LNCAP (cell line): ENCODE results near the gene THEMIS2.

Source experiments
- TF ChIP-seq, protein P1 (sequence below): fragments of 450-650 bp; IDR thresholded peaks from 2 replicates; pipeline ENCODE4 v1.5.1; 2017; ENCODE audit warnings: mild to moderate bottlenecking

The THEMIS2 gene

GRCh38 chr1:27835046-27835445 lies 37.3 kb upstream of the THEMIS2 start:
- TF ChIP-seq, protein P1, sequence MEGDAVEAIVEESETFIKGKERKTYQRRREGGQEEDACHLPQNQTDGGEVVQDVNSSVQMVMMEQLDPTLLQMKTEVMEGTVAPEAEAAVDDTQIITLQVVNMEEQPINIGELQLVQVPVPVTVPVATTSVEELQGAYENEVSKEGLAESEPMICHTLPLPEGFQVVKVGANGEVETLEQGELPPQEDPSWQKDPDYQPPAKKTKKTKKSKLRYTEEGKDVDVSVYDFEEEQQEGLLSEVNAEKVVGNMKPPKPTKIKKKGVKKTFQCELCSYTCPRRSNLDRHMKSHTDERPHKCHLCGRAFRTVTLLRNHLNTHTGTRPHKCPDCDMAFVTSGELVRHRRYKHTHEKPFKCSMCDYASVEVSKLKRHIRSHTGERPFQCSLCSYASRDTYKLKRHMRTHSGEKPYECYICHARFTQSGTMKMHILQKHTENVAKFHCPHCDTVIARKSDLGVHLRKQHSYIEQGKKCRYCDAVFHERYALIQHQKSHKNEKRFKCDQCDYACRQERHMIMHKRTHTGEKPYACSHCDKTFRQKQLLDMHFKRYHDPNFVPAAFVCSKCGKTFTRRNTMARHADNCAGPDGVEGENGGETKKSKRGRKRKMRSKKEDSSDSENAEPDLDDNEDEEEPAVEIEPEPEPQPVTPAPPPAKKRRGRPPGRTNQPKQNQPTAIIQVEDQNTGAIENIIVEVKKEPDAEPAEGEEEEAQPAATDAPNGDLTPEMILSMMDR, result no peak

DNA sequence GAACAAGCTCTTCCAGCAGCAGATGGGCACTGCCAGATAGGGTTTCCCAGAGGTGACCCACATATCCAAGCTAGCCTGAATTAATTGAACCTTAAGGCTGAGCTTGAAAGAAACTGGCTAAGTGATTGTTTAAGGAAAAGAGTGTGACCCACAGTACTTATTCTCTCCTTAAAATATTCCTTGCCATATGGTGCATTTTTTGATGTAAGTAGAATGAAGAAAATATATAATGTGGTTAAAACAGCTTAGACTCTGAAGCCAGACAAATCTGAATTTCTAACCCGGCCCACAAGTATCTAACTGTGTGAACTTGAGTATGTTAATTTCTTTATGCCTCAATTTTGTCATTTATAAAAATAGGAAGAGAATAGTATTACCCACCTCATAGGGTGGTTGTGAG lies 36.8 kb upstream of the THEMIS2 start:
- TF ChIP-seq, protein P1, result no peak

GRCh38 chr1:27849951-27850350 lies 22.4 kb upstream of the THEMIS2 start:
- TF ChIP-seq, protein P1, result no peak

- TF ChIP-seq, protein P1, result no peak
Measured at GRCh38 chr1:27855085-27855484, 17.3 kb upstream of the THEMIS2 start.

- TF ChIP-seq, protein P1, result no peak
Measured at GRCh38 chr1:27856561-27857343, 15.6 kb upstream of the THEMIS2 start.

- TF ChIP-seq, protein P1, result peak; percentile 96
Measured at GRCh38 chr1:27858072-27858948, 14.0 kb upstream of the THEMIS2 start.

GRCh38 chr1:27858949-27859576 lies 13.3 kb upstream of the THEMIS2 start:
- TF ChIP-seq, protein P1, result no peak
